OCI-LY3 (cell line): ENCODE measurements around the gene SLFN5.

Source experiments
- H2AFZ ChIP-seq: fragments of 200-600, 300-600 bp; shearing (Covaris generic); 2 replicates; pipeline ENCODE4 v1.6.0; 2014; ENCODE audit warnings: antibody characterized with exemption, low read depth, low read length
- H3K27ac ChIP-seq: fragments of 200-600, 300-600 bp; sonication (generic); 2 replicates; pipeline ENCODE4 v1.5.1; 2014; ENCODE audit warnings: mild to moderate bottlenecking, low read length, moderate library complexity, mixed read lengths
- H3K27me3 ChIP-seq: fragments of 200-600, 300-600 bp; sonication (generic); 2 replicates; pipeline ENCODE4 v1.6.1; 2014; ENCODE audit warnings: low read depth, low read length, mixed read lengths
- H3K36me3 ChIP-seq: fragments of 200-600, 300-600 bp; sonication (generic); replicated peaks from 2 replicates; pipeline ENCODE3; 2014; ENCODE audit warnings: low read depth, low read length, mixed read lengths
- H3K4me1 ChIP-seq: fragments of 300-600, 200-600 bp; sonication (generic); 2 replicates; pipeline ENCODE4 v1.6.1; 2014; ENCODE audit warnings: low read length, mixed read lengths
- H3K4me2 ChIP-seq: fragments of 200-600, 300-600 bp; sonication (generic); 2 replicates; pipeline ENCODE4 v1.6.1; 2014; ENCODE audit warnings: low read length, mixed read lengths
- H3K4me3 ChIP-seq: fragments of 300-600, 200-600 bp; sonication (generic); 2 replicates; pipeline ENCODE4 v1.5.1; 2014; ENCODE audit warnings: antibody characterized with exemption, mild to moderate bottlenecking, low read length, moderate library complexity
- H3K79me2 ChIP-seq: fragments of 300-600, 200-600 bp; shearing (Covaris generic); 2 replicates; pipeline ENCODE4 v1.6.1; 2014; ENCODE audit warnings: mild to moderate bottlenecking, low read length, mixed read lengths
- H3K9ac ChIP-seq: fragments of 300-600, 200-600 bp; shearing (Covaris generic); 2 replicates; pipeline ENCODE4 v1.6.0; 2014; ENCODE audit warnings: mild to moderate bottlenecking, low read length, moderate library complexity
- H3K9me3 ChIP-seq: fragments of 200-600, 300-600 bp; shearing (Covaris generic); 2 replicates; pipeline ENCODE4 v1.6.1; 2014; ENCODE audit warnings: low read length, mixed read lengths; ENCODE audit not compliant: insufficient read depth
- H4K20me1 ChIP-seq: fragments of 200-600, 300-600 bp; sonication (generic); 2 replicates; pipeline ENCODE4 v1.6.1; 2016; ENCODE audit warnings: low read length, mixed read lengths; ENCODE audit not compliant: insufficient read depth
- CTCF ChIP-seq: fragments of 200-600, 300-600 bp; sonication (generic); IDR thresholded peaks from 2 replicates; pipeline ENCODE4 v1.5.1; 2014; ENCODE audit warnings: antibody characterized with exemption, low read length, low read depth
- EZH2phosphoT487 ChIP-seq: fragments of 200-600 bp; shearing (Covaris generic); IDR thresholded peaks from 2 replicates; pipeline ENCODE4 v1.6.1; 2018; ENCODE audit warnings: antibody characterized with exemption, mixed run types, low read depth

The SLFN5 gene

DNA sequence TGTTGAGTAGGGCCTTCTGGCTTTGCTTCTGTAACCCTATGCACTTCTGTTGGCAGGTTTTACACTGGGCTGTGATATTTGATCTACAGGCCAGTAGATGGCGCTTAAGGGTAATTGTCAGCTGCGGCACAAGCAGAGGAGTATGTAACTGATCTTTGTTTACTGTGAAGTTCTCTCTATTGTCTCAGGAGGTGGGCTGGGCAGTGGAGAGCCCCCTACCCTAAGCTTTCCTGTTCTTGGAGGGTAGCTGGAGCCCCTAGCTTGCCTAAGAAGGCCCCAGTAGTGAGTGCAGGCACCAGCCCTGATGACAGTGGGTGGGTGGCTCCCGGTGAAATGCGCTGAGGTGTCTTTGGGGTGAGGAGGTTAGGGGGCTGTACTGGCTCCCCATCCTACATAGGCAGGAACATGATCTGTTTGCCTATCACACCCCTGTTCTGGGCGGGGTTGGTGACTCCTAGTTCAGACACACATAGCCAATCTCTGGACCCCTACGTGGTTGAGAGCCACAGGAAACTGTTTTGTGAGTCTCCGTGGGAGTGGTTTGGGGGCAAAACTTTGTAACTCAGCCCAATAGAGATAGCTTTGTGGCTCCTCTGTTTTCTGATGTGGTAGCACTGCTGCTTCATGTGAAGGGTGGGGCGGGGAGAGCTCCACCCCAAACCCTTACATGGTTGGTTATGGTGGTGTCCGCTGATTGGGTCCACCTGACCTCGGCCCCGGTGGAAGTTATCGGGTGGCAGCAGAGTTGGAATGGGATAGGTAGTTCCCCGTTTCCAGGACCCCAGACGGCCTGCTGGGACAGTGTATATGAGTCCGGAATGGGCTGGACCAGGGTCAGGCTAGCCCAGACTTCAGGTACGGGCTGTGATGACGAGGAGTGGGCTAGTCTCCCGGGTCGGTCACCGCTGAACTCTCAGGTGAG is 70.2 kb downstream of the SLFN5 start:
- H3K4me2 ChIP-seq: peak overlapping the region; percentile 89

GRCh38 chr17:35313875-35314409 is 71.1 kb downstream of the SLFN5 start:
- Histone ChIP-seq H3K27ac (no peak overlapping the region), H3K9ac (peak overlapping the region; percentile 51; the same call in 1 of the 2 replicates), H3K79me2 (no peaks in the 10 kb centered on the region), H3K4me1 (peaks cover 20% of the 10 kb centered on the region), H3K4me2 (peak overlapping the region; percentile 89), H3K9me3 (no peaks in the 10 kb centered on the region), H3K4me3 (peak overlapping the region; percentile 76), H3K36me3 (no peaks in the 10 kb centered on the region), H3K27me3 (peaks cover 8% of the 10 kb centered on the region; the same call in 1 of the 2 replicates), H4K20me1 (no peaks in the 10 kb centered on the region), H2AFZ (0 out of 2 replicates have a peak overlapping the region, but pooled peaks have one; percentile 95)
- TF ChIP-seq EZH2phosphoT487 (no peak), CTCF (no peak)

More for the DNA sequence above, 70.2 kb downstream of the SLFN5 start:
- peak overlapping the region; percentile 95 for H2AFZ ChIP-seq
- H3K27ac ChIP-seq: no peak overlapping the region
- TF ChIP-seq EZH2phosphoT487 (no peak), CTCF (peak; percentile 83)
- H3K79me2 ChIP-seq: no peaks in the 10 kb centered on the region
- H3K9me3 ChIP-seq: no peaks in the 10 kb centered on the region
- no peaks in the 10 kb centered on the region for H3K36me3 ChIP-seq
- peaks cover 20% of the 10 kb centered on the region for H3K4me1 ChIP-seq
- H4K20me1 ChIP-seq: no peaks in the 10 kb centered on the region
- H3K27me3 ChIP-seq: peaks cover 4% of the 10 kb centered on the region; the same call in 1 of the 2 replicates
- H3K9ac ChIP-seq: peak overlapping the region; percentile 51
- peak overlapping the region; percentile 76 for H3K4me3 ChIP-seq

DNA sequence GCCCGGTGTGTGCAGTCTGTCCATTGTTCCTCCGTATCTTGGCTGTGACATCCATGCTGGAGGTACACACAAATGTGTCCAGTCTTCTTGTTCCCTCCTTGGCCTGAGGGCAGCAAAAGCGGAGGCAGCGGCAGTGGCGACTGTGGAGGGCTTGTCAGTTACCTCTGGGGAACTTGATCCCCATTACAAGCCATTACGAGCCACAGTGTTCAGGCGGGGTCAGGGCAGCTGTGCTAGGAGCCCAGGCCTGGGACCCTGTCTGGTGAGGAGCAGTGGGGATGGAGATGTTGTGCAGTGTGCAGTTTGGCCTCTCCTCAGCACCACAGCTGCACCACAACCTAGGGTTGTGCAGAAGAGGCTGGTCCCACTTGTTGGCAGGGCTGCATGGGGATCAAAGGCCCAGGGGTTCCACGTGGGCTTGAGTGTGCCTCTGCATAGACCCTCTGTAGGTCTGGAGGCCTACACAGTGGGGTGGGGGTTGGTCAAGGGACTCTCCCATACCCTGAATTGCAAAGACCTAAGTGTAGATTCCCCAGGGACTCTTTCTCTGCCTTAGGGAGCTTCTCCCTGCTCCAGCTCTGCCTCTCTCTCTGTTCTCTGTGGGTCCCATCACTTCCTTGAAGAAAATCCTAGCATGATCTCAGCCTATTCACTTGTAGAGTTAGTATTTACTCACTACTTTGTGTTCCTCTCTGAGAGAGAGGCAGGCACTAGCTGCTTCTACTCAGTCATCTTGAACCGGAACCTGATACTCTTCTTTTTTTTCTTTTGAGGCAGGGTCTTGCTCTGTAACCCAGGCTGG is 71.7 kb downstream of the SLFN5 start:
- TF ChIP-seq CTCF (no peak), EZH2phosphoT487 (no peak)

More for the DNA sequence above, 71.7 kb downstream of the SLFN5 start:
- Histone ChIP-seq H3K4me3 (no peak overlapping the region), H3K9ac (no peak overlapping the region), H3K4me2 (no peak overlapping the region), H3K27ac (no peak overlapping the region), H3K4me1 (peaks cover 20% of the 10 kb centered on the region), H3K27me3 (peaks cover 8% of the 10 kb centered on the region; the same call in 1 of the 2 replicates), H4K20me1 (no peaks in the 10 kb centered on the region), H3K36me3 (no peaks in the 10 kb centered on the region), H3K79me2 (no peaks in the 10 kb centered on the region), H2AFZ (no peak overlapping the region), H3K9me3 (no peaks in the 10 kb centered on the region)
